NB4 (cell line): ENCODE results near the gene LFNG.

ENCODE experiments used
- DNase-seq: peaks from one replicate; pipeline ENCODE4 v3.0.0; 2010; ENCODE audit warnings: low read depth
- H3K4me3 ChIP-seq: one replicate; pipeline ENCODE4 v1.5.1; 2011; ENCODE audit warnings: mild to moderate bottlenecking, low read depth, low read length, moderate library complexity
- MAX ChIP-seq: IDR thresholded peaks from 2 replicates; pipeline ENCODE4 v1.6.1; 2011; ENCODE audit warnings: low read depth, low read length
- MYC ChIP-seq: IDR thresholded peaks from 2 replicates; pipeline ENCODE4 v1.6.1; 2011; ENCODE audit warnings: low read depth, low read length
- POLR2A ChIP-seq: IDR thresholded peaks from 2 replicates; pipeline ENCODE4 v1.6.1; 2011; ENCODE audit warnings: mild to moderate bottlenecking; ENCODE audit not compliant: insufficient read length; ENCODE audit errors: extremely low read depth
- TF ChIP-seq, protein P1 (sequence below): IDR thresholded peaks from one replicate; pipeline ENCODE4 v1.5.1; 2012; ENCODE audit warnings: low read depth, low read length

LFNG gene

DNA sequence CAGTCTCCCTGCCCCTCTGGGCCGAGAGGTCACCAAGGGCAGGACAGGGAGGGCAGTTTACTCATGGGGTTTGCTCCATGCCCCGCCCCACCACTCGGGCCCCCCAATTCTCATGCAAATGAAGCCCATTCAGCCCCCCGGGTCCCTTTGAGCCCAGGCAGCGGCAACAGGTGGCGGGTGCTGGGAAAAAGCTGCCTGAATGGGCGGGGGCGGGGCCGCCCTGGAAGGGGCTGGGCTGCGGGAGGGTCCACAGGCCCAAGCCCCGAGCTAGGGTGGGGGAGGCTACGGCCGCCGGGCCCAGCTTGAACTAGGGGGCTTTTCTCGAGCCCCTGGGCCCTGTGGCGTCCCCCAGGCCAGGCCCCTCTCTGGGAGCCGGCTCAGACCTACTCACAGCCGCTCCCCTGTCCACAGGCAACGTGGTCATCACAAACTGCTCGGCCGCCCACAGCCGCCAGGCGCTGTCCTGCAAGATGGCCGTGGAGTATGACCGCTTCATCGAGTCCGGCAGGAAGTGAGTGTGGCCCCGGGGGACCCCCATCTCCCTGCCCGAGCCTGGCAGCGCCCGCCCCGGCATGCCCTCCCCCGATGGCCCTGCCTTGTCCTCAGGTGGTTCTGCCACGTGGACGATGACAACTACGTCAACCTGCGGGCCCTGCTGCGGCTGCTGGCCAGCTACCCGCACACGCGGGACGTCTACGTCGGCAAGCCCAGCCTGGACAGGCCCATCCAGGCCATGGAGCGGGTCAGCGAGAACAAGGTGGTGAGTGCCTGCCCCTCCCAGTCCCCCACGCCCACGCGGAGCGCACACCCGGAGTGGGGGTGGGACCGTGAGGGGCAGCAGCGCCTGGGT lies 5.5 kb downstream of the LFNG start:
- TF ChIP-seq POLR2A (no peak), MYC (no peak), MAX (no peak)
- TF ChIP-seq, protein P1, sequence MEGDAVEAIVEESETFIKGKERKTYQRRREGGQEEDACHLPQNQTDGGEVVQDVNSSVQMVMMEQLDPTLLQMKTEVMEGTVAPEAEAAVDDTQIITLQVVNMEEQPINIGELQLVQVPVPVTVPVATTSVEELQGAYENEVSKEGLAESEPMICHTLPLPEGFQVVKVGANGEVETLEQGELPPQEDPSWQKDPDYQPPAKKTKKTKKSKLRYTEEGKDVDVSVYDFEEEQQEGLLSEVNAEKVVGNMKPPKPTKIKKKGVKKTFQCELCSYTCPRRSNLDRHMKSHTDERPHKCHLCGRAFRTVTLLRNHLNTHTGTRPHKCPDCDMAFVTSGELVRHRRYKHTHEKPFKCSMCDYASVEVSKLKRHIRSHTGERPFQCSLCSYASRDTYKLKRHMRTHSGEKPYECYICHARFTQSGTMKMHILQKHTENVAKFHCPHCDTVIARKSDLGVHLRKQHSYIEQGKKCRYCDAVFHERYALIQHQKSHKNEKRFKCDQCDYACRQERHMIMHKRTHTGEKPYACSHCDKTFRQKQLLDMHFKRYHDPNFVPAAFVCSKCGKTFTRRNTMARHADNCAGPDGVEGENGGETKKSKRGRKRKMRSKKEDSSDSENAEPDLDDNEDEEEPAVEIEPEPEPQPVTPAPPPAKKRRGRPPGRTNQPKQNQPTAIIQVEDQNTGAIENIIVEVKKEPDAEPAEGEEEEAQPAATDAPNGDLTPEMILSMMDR, result no peak
- H3K4me3 ChIP-seq, result no peak overlapping the region
- no peak for DNase-seq

DNA sequence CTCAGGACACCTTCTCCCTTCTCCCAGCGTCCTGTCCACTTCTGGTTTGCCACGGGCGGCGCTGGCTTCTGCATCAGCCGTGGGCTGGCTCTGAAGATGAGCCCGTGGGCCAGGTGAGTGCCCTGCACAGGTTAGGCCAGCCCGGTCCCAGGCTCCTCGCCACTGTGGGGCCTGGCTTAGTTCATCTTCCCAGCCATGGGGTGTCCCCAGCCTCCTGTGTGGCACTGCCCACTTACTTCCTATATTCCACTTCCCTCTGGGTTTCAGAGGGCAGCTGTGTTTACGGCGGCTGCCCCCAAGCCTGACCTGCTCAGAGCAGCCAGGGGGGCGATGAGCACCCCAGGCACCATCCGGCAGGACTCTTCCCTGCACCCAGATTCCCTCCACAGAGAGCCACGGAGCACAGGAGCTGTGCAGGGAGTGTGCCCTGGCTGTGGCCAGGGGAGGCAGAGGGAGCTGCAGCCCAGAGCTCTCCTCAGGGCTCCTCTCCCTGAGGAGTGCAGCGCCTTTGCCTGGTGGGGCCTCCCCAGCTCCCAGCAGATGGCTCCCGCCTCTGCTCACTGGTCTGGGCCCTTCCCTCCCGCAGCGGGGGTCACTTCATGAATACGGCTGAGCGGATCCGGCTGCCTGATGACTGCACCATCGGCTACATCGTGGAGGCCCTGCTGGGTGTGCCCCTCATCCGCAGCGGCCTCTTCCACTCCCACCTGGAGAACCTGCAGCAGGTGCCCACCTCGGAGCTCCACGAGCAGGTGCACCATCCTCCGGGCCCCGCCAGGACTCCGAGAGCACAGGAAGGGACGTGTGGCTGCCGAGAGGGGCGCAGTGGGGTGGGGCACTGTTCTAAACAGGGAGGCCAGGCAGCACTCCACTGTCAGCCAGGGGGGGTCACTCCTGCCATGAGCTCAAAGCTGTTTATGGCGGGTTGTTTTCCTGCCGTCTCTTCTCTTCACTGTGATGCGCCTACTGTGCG lies 6.4 kb downstream of the LFNG start:
- TF ChIP-seq POLR2A (no peak), MAX (no peak), MYC (no peak)
- TF ChIP-seq, protein P1, result no peak
- H3K4me3 ChIP-seq, result no peak overlapping the region
- no peak for DNase-seq

DNA sequence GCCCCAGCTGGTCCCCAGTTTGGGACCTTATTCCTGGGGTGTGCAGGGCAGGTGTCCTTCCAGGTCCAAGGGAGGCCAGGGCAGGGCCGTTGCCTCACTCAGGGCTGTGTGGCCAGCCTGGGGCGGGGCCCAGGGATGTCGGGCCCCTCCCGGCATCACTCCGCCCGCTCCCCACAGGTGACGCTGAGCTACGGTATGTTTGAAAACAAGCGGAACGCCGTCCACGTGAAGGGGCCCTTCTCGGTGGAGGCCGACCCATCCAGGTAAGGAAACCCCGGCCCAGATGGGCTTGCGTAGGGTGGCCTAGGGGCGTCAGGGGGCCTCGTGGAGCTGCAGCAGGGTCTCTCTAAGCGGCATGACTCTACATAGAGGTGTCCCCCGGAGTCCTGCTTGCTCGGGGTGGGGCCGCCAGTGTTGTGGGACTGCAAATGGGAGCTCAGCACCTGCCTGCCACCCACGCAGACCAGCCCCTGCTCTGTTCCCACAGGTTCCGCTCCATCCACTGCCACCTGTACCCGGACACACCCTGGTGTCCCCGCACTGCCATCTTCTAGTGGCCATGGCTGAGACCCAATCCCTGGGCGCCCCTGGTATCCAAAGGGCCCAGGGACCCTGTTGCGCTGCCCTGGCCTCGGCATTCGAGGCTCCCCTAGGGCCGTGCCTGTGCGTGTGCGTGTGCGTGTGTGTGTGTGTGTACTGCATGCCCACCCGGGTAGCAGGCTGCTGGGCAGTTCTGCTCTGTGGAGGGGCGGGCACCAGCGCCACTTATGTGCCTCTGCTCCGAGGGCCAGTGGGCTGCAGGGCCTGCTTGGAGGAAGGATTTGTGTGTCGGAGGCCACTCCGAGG lies 7.3 kb downstream of the LFNG start:
- no peak overlapping the region for H3K4me3 ChIP-seq
- DNase-seq, result no peak
- no peak for TF ChIP-seq MYC
- TF ChIP-seq POLR2A, result no peak
- no peak for TF ChIP-seq MAX
- TF ChIP-seq, protein P1, result no peak

- peak; percentile 77 for DNase-seq
- H3K4me3 ChIP-seq, result no peak overlapping the region
- TF ChIP-seq, protein P1, result no peak
- TF ChIP-seq MYC (no peak), POLR2A (no peak), MAX (no peak)
Observed at GRCh38 chr7:2527505-2528467, 8.2 kb downstream of the LFNG start.
